ENCODE measurements around the gene LTB4R2.

GRCh38 chr14:24273422-24273998 is 36.4 kb upstream of the LTB4R2 start:
- TF ChIP-seq, protein P1, sequence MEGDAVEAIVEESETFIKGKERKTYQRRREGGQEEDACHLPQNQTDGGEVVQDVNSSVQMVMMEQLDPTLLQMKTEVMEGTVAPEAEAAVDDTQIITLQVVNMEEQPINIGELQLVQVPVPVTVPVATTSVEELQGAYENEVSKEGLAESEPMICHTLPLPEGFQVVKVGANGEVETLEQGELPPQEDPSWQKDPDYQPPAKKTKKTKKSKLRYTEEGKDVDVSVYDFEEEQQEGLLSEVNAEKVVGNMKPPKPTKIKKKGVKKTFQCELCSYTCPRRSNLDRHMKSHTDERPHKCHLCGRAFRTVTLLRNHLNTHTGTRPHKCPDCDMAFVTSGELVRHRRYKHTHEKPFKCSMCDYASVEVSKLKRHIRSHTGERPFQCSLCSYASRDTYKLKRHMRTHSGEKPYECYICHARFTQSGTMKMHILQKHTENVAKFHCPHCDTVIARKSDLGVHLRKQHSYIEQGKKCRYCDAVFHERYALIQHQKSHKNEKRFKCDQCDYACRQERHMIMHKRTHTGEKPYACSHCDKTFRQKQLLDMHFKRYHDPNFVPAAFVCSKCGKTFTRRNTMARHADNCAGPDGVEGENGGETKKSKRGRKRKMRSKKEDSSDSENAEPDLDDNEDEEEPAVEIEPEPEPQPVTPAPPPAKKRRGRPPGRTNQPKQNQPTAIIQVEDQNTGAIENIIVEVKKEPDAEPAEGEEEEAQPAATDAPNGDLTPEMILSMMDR (IDR thresholded peaks at IDR 0.05) = no peak
- no peak for TF ChIP-seq POLR2A (IDR thresholded peaks at IDR 0.05)

Data from lower leg skin (tissue), 3 donors.